GM12874 (cell line): ENCODE results near the gene RGS2.

ENCODE experiments used
- TF ChIP-seq, protein P1 (sequence below): IDR thresholded peaks from 2 replicates; pipeline ENCODE4 v1.5.1; 2011; ENCODE audit warnings: low read depth, mild to moderate bottlenecking, control low read depth, low read length, moderate library complexity; ENCODE audit not compliant: insufficient read depth

The RGS2 gene

DNA sequence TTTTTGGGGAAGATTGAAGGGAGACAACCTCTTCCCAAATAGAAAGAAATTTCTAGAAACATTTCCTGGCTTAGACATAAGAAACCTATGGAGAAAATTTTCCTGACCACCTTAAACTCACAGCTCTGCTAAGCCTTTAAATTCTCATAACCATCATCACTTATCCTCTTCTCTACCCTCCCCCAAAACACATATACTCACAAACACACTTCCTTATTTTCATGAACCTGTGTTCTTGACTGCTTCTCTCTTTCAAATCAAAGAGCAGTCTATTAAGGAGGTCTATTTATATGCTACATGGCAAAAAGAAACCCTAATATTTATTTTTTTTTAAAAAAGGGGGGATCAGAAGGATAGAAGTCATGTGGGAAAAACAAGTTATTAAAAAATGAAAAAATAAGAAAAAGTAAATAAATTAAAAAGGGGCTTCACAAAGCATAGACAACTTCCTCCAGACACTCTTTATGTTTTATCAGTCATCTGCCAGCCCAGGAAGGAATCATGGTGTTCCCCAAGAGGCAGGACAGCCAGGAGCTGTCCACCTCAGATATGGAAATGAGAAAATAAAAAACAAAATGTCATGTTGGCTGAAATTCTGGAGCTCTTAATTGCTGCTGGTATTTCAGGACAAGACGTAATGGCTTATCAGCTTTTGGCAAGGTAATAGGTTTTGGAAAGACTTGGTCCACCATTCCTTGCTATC, 12.8 kb upstream of the RGS2 start:
- TF ChIP-seq, protein P1, sequence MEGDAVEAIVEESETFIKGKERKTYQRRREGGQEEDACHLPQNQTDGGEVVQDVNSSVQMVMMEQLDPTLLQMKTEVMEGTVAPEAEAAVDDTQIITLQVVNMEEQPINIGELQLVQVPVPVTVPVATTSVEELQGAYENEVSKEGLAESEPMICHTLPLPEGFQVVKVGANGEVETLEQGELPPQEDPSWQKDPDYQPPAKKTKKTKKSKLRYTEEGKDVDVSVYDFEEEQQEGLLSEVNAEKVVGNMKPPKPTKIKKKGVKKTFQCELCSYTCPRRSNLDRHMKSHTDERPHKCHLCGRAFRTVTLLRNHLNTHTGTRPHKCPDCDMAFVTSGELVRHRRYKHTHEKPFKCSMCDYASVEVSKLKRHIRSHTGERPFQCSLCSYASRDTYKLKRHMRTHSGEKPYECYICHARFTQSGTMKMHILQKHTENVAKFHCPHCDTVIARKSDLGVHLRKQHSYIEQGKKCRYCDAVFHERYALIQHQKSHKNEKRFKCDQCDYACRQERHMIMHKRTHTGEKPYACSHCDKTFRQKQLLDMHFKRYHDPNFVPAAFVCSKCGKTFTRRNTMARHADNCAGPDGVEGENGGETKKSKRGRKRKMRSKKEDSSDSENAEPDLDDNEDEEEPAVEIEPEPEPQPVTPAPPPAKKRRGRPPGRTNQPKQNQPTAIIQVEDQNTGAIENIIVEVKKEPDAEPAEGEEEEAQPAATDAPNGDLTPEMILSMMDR, result no peak

DNA sequence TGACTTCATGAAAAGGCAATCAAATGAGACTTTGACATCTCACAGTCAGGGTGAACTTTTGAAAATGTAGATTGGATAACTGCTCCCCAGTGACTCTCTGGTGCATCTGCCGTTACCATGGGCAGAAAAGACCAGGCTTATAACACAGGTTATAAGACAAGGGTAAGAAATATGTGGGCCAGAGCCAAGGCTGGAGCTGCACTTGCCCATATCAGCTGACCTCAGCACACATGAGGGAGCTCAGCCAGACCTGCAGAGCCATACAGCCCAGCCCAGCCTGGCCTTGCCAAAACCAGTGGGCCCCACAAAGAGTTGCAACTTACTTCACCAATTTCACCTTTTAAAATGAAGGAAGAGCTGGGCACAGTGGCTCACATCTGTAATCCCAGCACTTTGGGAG, 11.7 kb upstream of the RGS2 start:
- TF ChIP-seq, protein P1, result no peak

DNA sequence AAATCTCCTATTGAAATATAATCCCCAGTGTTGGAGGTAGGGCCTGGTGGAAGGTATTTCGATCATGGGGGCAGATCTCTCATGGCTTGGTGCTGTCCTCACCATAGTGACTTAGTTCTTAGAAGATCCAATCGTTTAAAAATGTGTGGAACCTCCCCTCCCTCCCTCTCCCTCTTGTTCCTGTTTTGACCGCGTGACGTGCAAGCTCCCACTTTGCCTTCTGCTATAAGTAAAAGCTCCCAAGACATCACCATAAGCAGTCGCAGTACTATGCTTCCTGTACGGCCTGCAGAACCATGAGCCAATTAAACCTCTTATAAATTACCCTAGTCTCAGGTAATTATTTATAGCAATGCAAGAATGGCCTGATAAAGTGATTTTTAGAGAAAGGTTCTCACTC, 10.9 kb upstream of the RGS2 start:
- TF ChIP-seq, protein P1, result no peak

DNA sequence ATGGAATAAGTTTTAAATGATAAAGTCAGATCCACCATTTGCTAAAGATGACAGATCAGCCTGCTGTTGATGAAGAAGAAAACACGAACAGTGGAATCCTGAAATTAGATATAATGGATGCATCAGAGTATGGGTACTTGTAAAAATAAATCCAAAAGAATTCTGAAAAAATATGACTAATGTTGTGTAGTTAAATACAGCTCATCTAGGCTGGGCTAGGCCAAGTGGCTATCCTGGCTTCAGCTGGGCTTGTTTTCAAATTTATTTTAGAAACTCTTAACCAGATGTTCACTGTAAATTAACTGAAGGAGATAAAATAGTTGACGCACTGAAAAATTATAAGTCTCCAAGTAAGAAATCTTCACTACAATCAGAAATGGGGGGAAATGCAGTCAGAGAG, 7.4 kb upstream of the RGS2 start:
- TF ChIP-seq, protein P1, result no peak

DNA sequence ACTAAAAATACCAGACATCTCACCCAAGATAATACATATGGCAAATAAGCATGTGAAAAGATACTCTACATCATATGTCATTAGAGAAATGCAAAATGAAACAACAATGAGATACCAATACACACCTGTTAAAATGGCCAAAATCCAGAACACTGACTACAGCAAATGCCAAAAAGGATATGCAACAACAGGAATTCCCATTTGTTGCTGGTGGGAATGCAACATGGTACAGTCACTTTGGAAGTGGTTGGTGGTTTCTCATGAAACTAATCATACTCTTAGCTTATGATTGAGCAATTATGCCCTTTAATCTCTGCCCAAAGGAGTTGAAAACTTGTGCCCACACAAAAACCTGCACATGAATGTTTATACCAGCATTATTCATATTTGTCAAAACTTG, 6.4 kb upstream of the RGS2 start:
- TF ChIP-seq, protein P1, result no peak

DNA sequence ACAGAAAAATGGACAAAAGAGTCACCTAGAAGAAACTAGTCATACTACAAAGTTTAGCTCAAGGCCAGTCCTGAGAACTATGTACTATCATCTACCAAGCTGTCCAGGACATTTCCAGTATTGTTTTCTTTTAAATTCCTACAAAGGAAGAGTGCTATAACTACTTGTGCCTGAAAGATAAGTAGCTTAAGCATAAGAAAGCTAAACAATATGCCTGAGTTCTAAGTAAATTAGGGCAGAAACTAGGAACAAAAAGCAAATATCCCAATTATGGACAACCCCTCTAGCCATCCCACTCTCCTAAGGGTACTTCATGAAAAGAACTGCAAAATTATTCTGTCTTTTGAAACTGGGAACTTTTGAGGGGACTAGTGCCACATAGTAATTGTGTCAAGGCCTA, 5.3 kb upstream of the RGS2 start:
- TF ChIP-seq, protein P1, result no peak

DNA sequence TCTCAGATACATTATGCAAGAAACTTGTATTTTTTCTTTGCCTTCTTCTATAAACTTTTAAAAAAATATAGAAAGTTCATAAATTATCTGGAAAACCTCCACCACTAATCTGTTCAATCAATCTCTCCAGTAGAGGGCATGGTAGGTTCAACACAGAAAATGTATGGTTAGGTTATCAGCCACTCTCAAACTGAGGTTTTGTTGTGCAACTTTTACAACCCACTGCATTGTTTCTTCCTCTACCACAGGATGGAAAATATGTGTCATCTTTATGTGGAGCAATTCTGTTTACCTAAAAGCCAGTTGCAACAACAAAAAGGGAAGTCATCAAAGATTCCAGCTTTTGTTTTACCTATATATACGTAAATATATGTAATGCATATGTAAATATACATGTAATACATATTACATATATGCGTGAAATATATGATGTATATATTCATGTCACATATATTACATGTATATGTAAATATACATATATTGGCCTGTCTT, 3.0 kb upstream of the RGS2 start:
- TF ChIP-seq, protein P1, result peak; percentile 44; the same call in 1 of the 2 replicates
